Choroid plexus epithelial cell (primary cell): ENCODE data around the gene PAPOLG.

ENCODE experiments used
- DNase-seq: peaks from one replicate; pipeline ENCODE4 v3.0.0-alpha.2; 2010; ENCODE audit warnings: low read depth
- H3K4me3 ChIP-seq: 2 replicates; pipeline ENCODE4 v1.5.1; 2011; ENCODE audit warnings: low read depth, mild to moderate bottlenecking, control low read depth, low read length, moderate library complexity
- TF ChIP-seq, protein P1 (sequence below): conservative IDR thresholded peaks from 2 replicates; pipeline ENCODE4 v1.5.1; 2011; ENCODE audit warnings: low read depth, mild to moderate bottlenecking, control low read depth, inconsistent platforms, low read length, moderate library complexity

The PAPOLG gene

DNA sequence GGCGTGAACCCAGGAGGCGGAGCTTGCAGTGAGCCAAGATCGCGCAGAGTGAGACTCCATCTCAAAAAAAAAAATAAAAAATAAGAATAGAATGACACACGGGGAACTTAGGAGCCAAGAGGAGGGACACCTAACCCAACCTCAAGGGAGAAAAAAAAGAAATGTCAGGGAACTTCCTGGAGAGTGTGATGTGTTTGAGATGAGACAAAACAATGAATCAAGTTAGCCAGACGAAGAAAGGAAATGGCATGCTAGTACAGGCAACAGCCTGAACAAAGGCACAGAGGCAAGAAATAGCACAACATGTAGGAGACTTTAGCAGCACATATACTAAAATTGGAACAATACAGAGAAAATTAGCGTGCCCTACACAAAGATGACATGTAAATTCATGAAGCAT, 36.7 kb upstream of the PAPOLG start:
- TF ChIP-seq, protein P1, sequence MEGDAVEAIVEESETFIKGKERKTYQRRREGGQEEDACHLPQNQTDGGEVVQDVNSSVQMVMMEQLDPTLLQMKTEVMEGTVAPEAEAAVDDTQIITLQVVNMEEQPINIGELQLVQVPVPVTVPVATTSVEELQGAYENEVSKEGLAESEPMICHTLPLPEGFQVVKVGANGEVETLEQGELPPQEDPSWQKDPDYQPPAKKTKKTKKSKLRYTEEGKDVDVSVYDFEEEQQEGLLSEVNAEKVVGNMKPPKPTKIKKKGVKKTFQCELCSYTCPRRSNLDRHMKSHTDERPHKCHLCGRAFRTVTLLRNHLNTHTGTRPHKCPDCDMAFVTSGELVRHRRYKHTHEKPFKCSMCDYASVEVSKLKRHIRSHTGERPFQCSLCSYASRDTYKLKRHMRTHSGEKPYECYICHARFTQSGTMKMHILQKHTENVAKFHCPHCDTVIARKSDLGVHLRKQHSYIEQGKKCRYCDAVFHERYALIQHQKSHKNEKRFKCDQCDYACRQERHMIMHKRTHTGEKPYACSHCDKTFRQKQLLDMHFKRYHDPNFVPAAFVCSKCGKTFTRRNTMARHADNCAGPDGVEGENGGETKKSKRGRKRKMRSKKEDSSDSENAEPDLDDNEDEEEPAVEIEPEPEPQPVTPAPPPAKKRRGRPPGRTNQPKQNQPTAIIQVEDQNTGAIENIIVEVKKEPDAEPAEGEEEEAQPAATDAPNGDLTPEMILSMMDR = no peak
- no peak for DNase-seq
- no peak overlapping the region for H3K4me3 ChIP-seq

GRCh38 chr2:60725466-60725865, 30.6 kb upstream of the PAPOLG start:
- TF ChIP-seq, protein P1 = no peak
- no peak overlapping the region for H3K4me3 ChIP-seq
- DNase-seq = no peak

DNA sequence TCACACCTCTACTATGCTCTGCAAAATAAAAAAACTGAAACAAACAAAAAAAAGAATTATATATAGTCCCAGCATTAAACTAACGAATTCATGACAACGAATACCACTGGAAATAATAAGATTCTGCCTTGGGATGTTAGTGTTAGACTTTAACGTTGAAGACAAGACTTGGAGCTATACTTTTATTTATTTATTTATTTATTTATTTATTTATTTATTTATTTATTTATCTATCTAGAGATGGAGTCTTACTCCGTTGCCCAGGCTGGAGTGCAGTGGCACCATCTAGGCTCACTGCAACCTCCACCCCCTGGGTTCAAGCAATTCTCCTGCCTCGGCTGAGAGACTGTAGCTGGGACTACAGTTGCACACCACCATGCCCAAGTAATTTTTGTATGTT, 27.2 kb upstream of the PAPOLG start:
- no peak for DNase-seq
- TF ChIP-seq, protein P1 = no peak
- no peak overlapping the region for H3K4me3 ChIP-seq

GRCh38 chr2:60735496-60736250, 20.4 kb upstream of the PAPOLG start:
- H3K4me3 ChIP-seq = peak overlapping the region; percentile 41
- no peak for DNase-seq
- TF ChIP-seq, protein P1 = no peak

- H3K4me3 ChIP-seq = no peak overlapping the region
- DNase-seq = no peak
- TF ChIP-seq, protein P1 = no peak
Measured at GRCh38 chr2:60738679-60739078, 17.4 kb upstream of the PAPOLG start.

DNA sequence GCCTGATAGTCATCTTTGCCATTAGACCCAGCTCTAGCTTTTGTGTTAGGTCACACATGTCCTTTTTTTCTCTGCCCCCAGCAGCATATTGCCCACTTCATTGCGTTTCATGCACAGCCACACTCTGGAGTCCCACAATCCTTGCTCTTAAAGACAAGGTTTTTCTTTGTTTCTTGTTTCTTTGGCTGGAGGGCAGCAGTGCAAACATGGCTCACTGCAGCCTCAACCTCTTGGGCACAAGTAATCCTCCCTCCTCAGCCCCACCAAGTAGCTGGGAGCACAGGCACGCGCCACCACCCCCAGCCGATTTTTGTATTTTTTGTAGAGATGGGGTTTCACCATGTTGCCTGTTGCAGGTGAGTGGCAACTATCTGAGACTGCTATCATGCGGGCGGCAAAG, 16.9 kb upstream of the PAPOLG start:
- DNase-seq = no peak
- H3K4me3 ChIP-seq = no peak overlapping the region
- TF ChIP-seq, protein P1 = no peak

DNA sequence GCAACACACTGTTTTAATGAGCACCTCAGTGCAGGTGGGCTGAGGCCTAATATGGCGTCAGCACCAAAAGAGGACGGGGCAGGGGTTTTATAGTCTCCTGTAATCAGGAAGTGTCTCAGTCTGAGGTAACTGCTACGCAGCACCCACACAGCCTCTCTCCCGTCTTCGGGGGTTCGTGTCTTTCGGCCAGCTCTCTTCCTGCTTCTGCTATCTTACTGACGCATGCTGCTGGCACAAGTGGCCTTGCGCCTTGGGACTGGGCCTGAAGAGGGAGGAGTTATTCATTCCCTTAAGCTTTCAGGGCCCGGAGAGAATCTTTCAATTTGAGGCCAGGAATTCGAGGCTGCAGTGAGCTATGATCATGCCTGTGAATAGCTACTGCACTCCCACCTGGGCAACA, 14.5 kb upstream of the PAPOLG start:
- no peak overlapping the region for H3K4me3 ChIP-seq
- TF ChIP-seq, protein P1 = no peak
- DNase-seq = no peak
